HEK293 (cell line): ENCODE data around the gene PRPF6.

Experiments
- CTCF ChIP-seq: fragments of 450-650 bp; formaldehyde crosslinking; IDR thresholded peaks from 2 replicates; pipeline ENCODE4 v1.5.1; 2016; ENCODE audit warnings: missing biosample characterization, missing genetic modification characterization
- GLI2 ChIP-seq: fragments of 450-650 bp; formaldehyde crosslinking; IDR thresholded peaks from 2 replicates; pipeline ENCODE4; 2017; ENCODE audit warnings: missing biosample characterization, missing genetic modification characterization, low read depth, borderline replicate concordance
- RBAK ChIP-seq: fragments of 450-650 bp; formaldehyde crosslinking; IDR thresholded peaks from 2 replicates; pipeline ENCODE4 v1.5.1; 2016; ENCODE audit warnings: missing biosample characterization, missing genetic modification characterization
- TCF7L2 ChIP-seq: IDR thresholded peaks from 2 replicates; pipeline ENCODE4 v1.6.1; 2011; ENCODE audit warnings: low read depth, mild to moderate bottlenecking, inconsistent platforms, low read length, moderate library complexity, borderline replicate concordance
- ZBTB7A ChIP-seq: fragments of 450-650 bp; formaldehyde crosslinking; IDR thresholded peaks from 2 replicates; pipeline ENCODE4 v1.5.1; 2016; ENCODE audit warnings: low read depth, missing biosample characterization, missing genetic modification characterization
- ZNF114 ChIP-seq: fragments of 450-650 bp; formaldehyde crosslinking; IDR thresholded peaks from 2 replicates; pipeline ENCODE4 v1.5.0; 2017; ENCODE audit warnings: missing biosample characterization, missing genetic modification characterization
- ZNF140 ChIP-seq: fragments of 450-650 bp; formaldehyde crosslinking; IDR thresholded peaks from 2 replicates; pipeline ENCODE4 v1.5.1; 2016; ENCODE audit warnings: missing biosample characterization, missing genetic modification characterization
- ZNF292 ChIP-seq: fragments of 450-650 bp; formaldehyde crosslinking; IDR thresholded peaks from 2 replicates; pipeline ENCODE4 v1.5.1; 2016; ENCODE audit warnings: low read depth, missing biosample characterization, missing genetic modification characterization, borderline replicate concordance
- ZNF311 ChIP-seq: fragments of 450-650 bp; formaldehyde crosslinking; IDR thresholded peaks from 2 replicates; pipeline ENCODE4 v1.5.1; 2017; ENCODE audit warnings: missing biosample characterization, missing genetic modification characterization, borderline replicate concordance
- ZNF76 ChIP-seq: fragments of 450-650 bp; formaldehyde crosslinking; IDR thresholded peaks from 2 replicates; pipeline ENCODE4; 2016; ENCODE audit warnings: low read depth, missing biosample characterization, missing genetic modification characterization, borderline replicate concordance
- TF ChIP-seq, protein P1 (sequence below): fragments of 450-650 bp; formaldehyde crosslinking; IDR thresholded peaks from 2 replicates; pipeline ENCODE4 v1.5.1; 2016; ENCODE audit warnings: missing biosample characterization, missing genetic modification characterization

DNA sequence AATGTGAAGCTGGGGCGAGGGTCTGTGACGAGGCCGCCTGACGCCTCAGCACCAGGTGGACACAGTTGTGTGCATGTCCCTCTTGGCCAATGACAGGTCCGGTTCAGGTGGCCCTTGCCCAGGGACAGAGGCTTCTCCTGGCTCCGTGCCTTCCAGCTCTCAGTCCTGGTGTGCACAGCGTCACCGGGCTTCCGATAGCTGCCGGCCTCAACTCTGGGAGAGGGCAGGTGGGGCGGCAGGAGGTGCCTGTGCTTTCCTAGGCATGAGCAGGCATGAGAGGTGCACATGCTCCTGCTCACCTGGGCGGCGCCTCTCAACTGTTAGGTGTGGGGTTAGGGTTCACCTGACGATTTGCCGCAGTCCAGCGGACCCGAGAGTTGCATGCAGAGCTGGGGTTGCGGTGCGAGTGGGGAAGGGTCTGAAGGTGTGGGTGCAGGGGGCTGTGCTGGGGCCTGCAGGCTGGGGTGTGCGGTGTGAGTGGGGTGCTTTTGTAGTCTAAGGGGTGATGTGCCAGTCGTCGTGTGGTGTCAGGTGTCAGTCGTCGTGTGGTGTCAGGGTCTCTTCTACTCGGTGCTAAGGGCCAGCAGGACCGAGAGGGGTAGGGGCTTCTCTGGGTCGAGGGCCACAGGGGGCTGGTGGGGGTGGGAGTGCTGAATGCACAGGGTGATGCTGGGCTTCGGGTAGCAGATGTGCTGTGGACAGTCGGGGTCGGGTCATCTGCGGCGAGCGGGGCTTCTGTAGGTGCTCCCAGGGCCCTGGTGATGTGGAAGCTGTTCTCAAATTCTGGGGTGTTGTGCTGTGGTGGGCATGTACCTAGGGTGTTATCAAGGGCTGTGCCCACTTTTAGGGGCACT is 72.3 kb downstream of the PRPF6 start:
- TF ChIP-seq RBAK (tag by site-specific recombination) (no peak), TCF7L2 (no peak), ZNF76 (tag by site-specific recombination) (no peak), CTCF (tag by site-specific recombination) (no peak), ZBTB7A (tag by site-specific recombination) (no peak), ZNF114 (tag by site-specific recombination) (no peak), ZNF140 (tag by site-specific recombination) (no peak), GLI2 (no peak), ZNF311 (tag by site-specific recombination) (no peak), ZNF292 (tag by site-specific recombination) (no peak)
- TF ChIP-seq, protein P1, sequence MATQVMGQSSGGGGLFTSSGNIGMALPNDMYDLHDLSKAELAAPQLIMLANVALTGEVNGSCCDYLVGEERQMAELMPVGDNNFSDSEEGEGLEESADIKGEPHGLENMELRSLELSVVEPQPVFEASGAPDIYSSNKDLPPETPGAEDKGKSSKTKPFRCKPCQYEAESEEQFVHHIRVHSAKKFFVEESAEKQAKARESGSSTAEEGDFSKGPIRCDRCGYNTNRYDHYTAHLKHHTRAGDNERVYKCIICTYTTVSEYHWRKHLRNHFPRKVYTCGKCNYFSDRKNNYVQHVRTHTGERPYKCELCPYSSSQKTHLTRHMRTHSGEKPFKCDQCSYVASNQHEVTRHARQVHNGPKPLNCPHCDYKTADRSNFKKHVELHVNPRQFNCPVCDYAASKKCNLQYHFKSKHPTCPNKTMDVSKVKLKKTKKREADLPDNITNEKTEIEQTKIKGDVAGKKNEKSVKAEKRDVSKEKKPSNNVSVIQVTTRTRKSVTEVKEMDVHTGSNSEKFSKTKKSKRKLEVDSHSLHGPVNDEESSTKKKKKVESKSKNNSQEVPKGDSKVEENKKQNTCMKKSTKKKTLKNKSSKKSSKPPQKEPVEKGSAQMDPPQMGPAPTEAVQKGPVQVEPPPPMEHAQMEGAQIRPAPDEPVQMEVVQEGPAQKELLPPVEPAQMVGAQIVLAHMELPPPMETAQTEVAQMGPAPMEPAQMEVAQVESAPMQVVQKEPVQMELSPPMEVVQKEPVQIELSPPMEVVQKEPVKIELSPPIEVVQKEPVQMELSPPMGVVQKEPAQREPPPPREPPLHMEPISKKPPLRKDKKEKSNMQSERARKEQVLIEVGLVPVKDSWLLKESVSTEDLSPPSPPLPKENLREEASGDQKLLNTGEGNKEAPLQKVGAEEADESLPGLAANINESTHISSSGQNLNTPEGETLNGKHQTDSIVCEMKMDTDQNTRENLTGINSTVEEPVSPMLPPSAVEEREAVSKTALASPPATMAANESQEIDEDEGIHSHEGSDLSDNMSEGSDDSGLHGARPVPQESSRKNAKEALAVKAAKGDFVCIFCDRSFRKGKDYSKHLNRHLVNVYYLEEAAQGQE (tag by site-specific recombination), result no peak
